Measurements from ENCODE around the gene NECTIN2. TPM values are rescaled to one million over a fixed set of nuclear protein-coding genes. Genes with fewer than 3 reads are reported as not detected.

NECTIN2 gene
- total RNA-seq, 1 experiment from 2014 or later, result 96.3 TPM

DNA sequence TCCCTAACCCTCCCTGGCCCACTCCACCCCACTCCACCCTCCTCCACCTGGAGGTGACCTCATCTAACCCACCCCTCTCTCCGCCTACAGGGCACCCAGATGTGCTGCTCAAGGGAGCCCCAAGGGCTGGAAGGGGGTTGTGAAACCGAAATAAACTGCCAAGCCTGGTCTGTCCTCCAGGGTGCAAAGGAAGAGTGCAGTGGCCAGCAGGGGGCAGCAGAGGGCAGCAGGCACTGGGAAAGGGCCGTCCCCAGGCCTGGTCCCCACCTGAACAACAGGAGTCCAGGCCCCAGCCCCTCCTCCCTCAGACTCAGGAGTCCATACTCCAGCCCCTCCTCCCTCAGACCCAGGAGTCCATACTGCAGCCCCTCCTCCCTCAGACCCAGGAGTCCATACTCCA, 45.6 kb upstream of the NECTIN2 start:
- H3K36me3 ChIP-seq (ENCODE audit: control insufficient read depth in 1 of 2, insufficient read depth in 2 of 2, low read length in 2 of 2), result peaks cover 13 to 24% of the 10 kb centered on the region in 2 experiments; a peak in 3 of 4 replicates
- POLR2A ChIA-PET, result no interaction called here
- ATAC-seq (peak; percentile 97), DNase-seq (ENCODE audit: low read depth, low spot score) (no peak)
- no peak overlapping the region for H3K4me3 ChIP-seq (replicated peaks in 1 of 2; ENCODE audit: low read depth in 1 of 2, low read length in 2 of 2)
- peaks cover 0 to 3% of the 10 kb centered on the region in 2 experiments; a peak in 1 of 4 replicates for H3K9me3 ChIP-seq (ENCODE audit: control insufficient read depth in 1 of 2, insufficient read depth in 1 of 2, low read depth in 1 of 2, low read length in 2 of 2)
- intact Hi-C loops (cut with micrococcal nuclease), result loop anchor here (5.0 kb wide), 1 partner anchor 537 kb away; no protein-coding TSS in a partner anchor
- no peaks in the 10 kb centered on the region for H4K20me1 ChIP-seq (ENCODE audit: insufficient read depth)
- H3K27ac ChIP-seq (ENCODE audit: low read depth, low read length), result no peak overlapping the region; the same call in 1 of the 2 replicates
- H3K4me1 ChIP-seq (ENCODE audit: control insufficient read depth in 1 of 2, insufficient read depth in 2 of 2, low read length in 2 of 2), result peaks cover 3 to 9% of the 10 kb centered on the region in 2 experiments; a peak in 3 of 4 replicates
- no TSS peak for BruUV-seq (replicated peaks)
- TF ChIP-seq, protein P1, sequence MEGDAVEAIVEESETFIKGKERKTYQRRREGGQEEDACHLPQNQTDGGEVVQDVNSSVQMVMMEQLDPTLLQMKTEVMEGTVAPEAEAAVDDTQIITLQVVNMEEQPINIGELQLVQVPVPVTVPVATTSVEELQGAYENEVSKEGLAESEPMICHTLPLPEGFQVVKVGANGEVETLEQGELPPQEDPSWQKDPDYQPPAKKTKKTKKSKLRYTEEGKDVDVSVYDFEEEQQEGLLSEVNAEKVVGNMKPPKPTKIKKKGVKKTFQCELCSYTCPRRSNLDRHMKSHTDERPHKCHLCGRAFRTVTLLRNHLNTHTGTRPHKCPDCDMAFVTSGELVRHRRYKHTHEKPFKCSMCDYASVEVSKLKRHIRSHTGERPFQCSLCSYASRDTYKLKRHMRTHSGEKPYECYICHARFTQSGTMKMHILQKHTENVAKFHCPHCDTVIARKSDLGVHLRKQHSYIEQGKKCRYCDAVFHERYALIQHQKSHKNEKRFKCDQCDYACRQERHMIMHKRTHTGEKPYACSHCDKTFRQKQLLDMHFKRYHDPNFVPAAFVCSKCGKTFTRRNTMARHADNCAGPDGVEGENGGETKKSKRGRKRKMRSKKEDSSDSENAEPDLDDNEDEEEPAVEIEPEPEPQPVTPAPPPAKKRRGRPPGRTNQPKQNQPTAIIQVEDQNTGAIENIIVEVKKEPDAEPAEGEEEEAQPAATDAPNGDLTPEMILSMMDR (IDR thresholded peaks at IDR 0.05 in 2 of 3, conservative IDR thresholded peaks at IDR 0.05 in 1 of 3; ENCODE audit: borderline replicate concordance in 1 of 3, insufficient read depth in 1 of 3, low read depth in 2 of 3, low read length in 2 of 3), result peak; percentile 91 to 99 (median 92)
- TF ChIP-seq YY1 (IDR thresholded peaks at IDR 0.05; ENCODE audit: extremely low read depth, insufficient replicate concordance, low read depth, low read length), result peak; percentile 23
- TF ChIP-seq RAD21 (IDR thresholded peaks at IDR 0.05; ENCODE audit: low read depth), result peak; percentile 75
- TF ChIP-seq CBX3 (IDR thresholded peaks at IDR 0.05; ENCODE audit: low read depth), result no peak
- no peak for TF ChIP-seq POLR2A (IDR thresholded peaks at IDR 0.05; ENCODE audit: borderline replicate concordance, extremely low read depth, insufficient read depth, insufficient read length)
- TF ChIP-seq CEBPB (IDR thresholded peaks at IDR 0.05; ENCODE audit: low read depth), result no peak
- TF ChIP-seq TCF7L2 (IDR thresholded peaks at IDR 0.05; ENCODE audit: borderline replicate concordance, extremely low read depth, insufficient read depth, insufficient read length), result no peak
- TF ChIP-seq SRF (IDR thresholded peaks at IDR 0.05; ENCODE audit: low read depth), result no peak
- TF ChIP-seq ZFX (IDR thresholded peaks at IDR 0.05), result no peak
- TF ChIP-seq, protein P2, sequence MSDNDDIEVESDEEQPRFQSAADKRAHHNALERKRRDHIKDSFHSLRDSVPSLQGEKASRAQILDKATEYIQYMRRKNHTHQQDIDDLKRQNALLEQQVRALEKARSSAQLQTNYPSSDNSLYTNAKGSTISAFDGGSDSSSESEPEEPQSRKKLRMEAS (IDR thresholded peaks at IDR 0.05), result no peak
- H3K4me2 ChIP-seq (ENCODE audit: low read length), result no peak overlapping the region; the same call in 1 of the 2 replicates
- CTCF ChIA-PET, result no interaction called here
- H3K79me2 ChIP-seq (ENCODE audit: insufficient read depth, low read length), result no peaks in the 10 kb centered on the region
- no peaks in the 10 kb centered on the region for H3K27me3 ChIP-seq (ENCODE audit: insufficient read depth, low read length)
- no peaks in the 10 kb centered on the region for H3K9me2 ChIP-seq (ENCODE audit: insufficient read depth)
- RAD21 ChIA-PET (ENCODE audit: low non-redundant PET in 1 of 2, low total read pairs in 2 of 2, uncharacterized antibody in 2 of 2, unreplicated experiment in 2 of 2), result no interaction called here
- H2AFZ ChIP-seq (ENCODE audit: low read depth, low read length, poor library complexity, severe bottlenecking), result no peak overlapping the region
- H3K9ac ChIP-seq (ENCODE audit: low read length), result no peak overlapping the region
